DND-41 (cell line): ENCODE measurements around the gene SWI5.

ENCODE experiments used
- ATAC-seq: fragments of 200-7000 bp; cut with Tn5 transposase; 3 replicates; pipeline ENCODE4 v1.9.1; 2021; ENCODE audit warnings: low read depth; ENCODE audit not compliant: insufficient read depth
- DNase-seq: peaks from one replicate; pipeline ENCODE4 v3.0.0-alpha.2; 2020
- H2AFZ ChIP-seq: 2 replicates; pipeline ENCODE4 v1.6.0; 2012; ENCODE audit warnings: low read depth, low read length
- H3K27ac ChIP-seq: 2 replicates; pipeline ENCODE4 v1.5.1; 2012; ENCODE audit warnings: low read length, inconsistent platforms
- H3K27me3 ChIP-seq: fragments of 200-600 bp; sonication (generic); 2 replicates; pipeline ENCODE4 v1.6.0; 2012; ENCODE audit warnings: low read length, mild to moderate bottlenecking, inconsistent platforms; ENCODE audit not compliant: insufficient read depth, poor library complexity
- H3K36me3 ChIP-seq: 2 replicates; pipeline ENCODE4 v1.5.1; 2012; ENCODE audit warnings: low read length, inconsistent platforms; ENCODE audit not compliant: insufficient read depth
- H3K4me1 ChIP-seq: 2 replicates; pipeline ENCODE4 v1.5.1; 2012; ENCODE audit warnings: mild to moderate bottlenecking, low read length; ENCODE audit not compliant: insufficient read depth
- H3K4me2 ChIP-seq: 2 replicates; pipeline ENCODE4 v1.6.0; 2012; ENCODE audit warnings: mild to moderate bottlenecking, moderate library complexity, low read length, inconsistent platforms; ENCODE audit not compliant: insufficient read depth
- H3K4me3 ChIP-seq, 2 experiments: fragments of 200-600 bp in 1 of 2; shearing (Covaris generic) in 1 of 2; 2 replicates each; pipeline ENCODE4 v1.5.1; 2012 to 2016; ENCODE audit warnings: inconsistent platforms in 2 of 2, low read length in 2 of 2, mild to moderate bottlenecking in 2 of 2, low read depth in 1 of 2, moderate library complexity in 1 of 2
- H3K79me2 ChIP-seq: 2 replicates; pipeline ENCODE4 v1.6.0; 2012; ENCODE audit warnings: low read length, inconsistent platforms; ENCODE audit not compliant: insufficient read depth
- H3K9ac ChIP-seq: 2 replicates; pipeline ENCODE4 v1.6.0; 2012; ENCODE audit warnings: low read depth, mild to moderate bottlenecking, inconsistent platforms, low read length, moderate library complexity
- H3K9me3 ChIP-seq: 2 replicates; pipeline ENCODE4 v1.5.1; 2012; ENCODE audit warnings: low read length, moderate library complexity, mild to moderate bottlenecking, inconsistent platforms; ENCODE audit not compliant: insufficient read depth, severe bottlenecking
- H4K20me1 ChIP-seq: 2 replicates; pipeline ENCODE4 v1.6.0; 2012; ENCODE audit warnings: low read length; ENCODE audit not compliant: insufficient read depth
- EZH2 ChIP-seq: IDR thresholded peaks from 3 replicates; pipeline ENCODE4 v1.6.1; 2012; ENCODE audit warnings: borderline replicate concordance, low read depth, mild to moderate bottlenecking, moderate library complexity, low read length, inconsistent platforms; ENCODE audit not compliant: severe bottlenecking
- TF ChIP-seq, protein P1 (sequence below): IDR thresholded peaks from 2 replicates; pipeline ENCODE4 v1.5.1; 2012; ENCODE audit warnings: borderline replicate concordance, low read length, moderate library complexity, mild to moderate bottlenecking; ENCODE audit not compliant: poor library complexity, severe bottlenecking; ENCODE audit errors: extremely low read depth

The SWI5 gene

DNA sequence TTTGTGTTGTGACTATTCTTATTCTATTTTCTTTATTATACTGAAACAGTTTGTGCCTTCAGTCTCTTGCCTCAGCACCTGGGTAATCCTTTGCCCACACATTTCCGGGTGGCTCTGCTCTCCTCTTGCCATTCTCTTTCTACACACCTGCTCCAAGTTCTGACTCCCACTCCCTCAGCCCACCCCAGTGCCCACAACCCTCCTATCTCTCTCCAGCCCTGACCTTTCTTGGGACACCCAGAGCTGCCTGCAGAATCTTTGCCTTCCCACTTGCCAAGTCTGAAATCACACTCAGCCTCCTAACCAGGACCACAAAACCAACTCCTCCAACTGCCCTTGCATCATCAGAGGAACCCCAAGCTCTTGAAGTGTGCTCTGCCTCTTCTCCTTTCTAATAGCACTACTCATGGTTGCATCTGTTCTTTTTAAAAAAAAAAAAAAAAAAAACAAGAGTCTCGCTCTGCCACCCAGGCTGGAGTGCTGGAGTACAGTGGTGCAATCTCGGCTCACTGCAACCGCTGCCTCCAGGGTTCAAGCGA is 4.1 kb downstream of the SWI5 start:
- no peak overlapping the region for H3K4me3 ChIP-seq
- no peaks in the 10 kb centered on the region; the same call in 1 of the 2 replicates for H3K36me3 ChIP-seq
- H3K4me1 ChIP-seq = peaks cover 17% of the 10 kb centered on the region
- no peak overlapping the region for H3K4me2 ChIP-seq
- H3K79me2 ChIP-seq = peaks cover 17% of the 10 kb centered on the region
- no peaks in the 10 kb centered on the region for H3K9me3 ChIP-seq
- TF ChIP-seq, protein P1, sequence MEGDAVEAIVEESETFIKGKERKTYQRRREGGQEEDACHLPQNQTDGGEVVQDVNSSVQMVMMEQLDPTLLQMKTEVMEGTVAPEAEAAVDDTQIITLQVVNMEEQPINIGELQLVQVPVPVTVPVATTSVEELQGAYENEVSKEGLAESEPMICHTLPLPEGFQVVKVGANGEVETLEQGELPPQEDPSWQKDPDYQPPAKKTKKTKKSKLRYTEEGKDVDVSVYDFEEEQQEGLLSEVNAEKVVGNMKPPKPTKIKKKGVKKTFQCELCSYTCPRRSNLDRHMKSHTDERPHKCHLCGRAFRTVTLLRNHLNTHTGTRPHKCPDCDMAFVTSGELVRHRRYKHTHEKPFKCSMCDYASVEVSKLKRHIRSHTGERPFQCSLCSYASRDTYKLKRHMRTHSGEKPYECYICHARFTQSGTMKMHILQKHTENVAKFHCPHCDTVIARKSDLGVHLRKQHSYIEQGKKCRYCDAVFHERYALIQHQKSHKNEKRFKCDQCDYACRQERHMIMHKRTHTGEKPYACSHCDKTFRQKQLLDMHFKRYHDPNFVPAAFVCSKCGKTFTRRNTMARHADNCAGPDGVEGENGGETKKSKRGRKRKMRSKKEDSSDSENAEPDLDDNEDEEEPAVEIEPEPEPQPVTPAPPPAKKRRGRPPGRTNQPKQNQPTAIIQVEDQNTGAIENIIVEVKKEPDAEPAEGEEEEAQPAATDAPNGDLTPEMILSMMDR = no peak
- TF ChIP-seq EZH2 = no peak
- ATAC-seq (no peak), DNase-seq (no peak)
- H3K27ac ChIP-seq = no peak overlapping the region
- no peak overlapping the region for H2AFZ ChIP-seq
- H4K20me1 ChIP-seq = no peaks in the 10 kb centered on the region
- no peak overlapping the region for H3K9ac ChIP-seq
- H3K27me3 ChIP-seq = no peaks in the 10 kb centered on the region

DNA sequence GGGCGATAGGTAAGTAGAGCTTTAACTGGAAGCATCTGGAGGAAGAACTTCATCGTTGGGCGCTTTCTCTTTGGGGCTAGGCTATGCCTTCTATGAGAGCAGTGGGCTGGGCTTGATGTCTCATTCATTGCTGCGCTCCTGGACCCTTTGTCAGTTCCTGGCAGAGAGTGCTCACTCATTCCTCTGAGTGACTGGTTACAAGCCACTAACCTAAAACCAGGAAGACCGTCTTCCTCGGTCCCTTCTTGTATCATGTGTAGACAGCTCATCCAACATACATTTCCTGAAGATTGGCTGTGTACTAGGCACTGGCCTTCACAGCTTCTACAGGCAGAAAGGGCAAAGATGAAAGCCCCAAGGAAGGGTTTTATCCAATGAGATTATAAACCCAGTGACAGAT is 6.4 kb downstream of the SWI5 start:
- ATAC-seq (no peak), DNase-seq (no peak)
- Histone ChIP-seq H3K4me3 (no peak overlapping the region), H3K79me2 (0 out of 2 replicates have a peak, but pooled peaks cover 2% of the 10 kb centered on the region), H3K27me3 (no peaks in the 10 kb centered on the region), H2AFZ (no peak overlapping the region), H3K27ac (no peak overlapping the region), H3K9ac (no peak overlapping the region), H4K20me1 (no peaks in the 10 kb centered on the region), H3K4me1 (peaks cover 4% of the 10 kb centered on the region), H3K4me2 (no peak overlapping the region), H3K9me3 (no peaks in the 10 kb centered on the region), H3K36me3 (peaks cover 9% of the 10 kb centered on the region; the same call in 1 of the 2 replicates)
- TF ChIP-seq, protein P1 = no peak
- TF ChIP-seq EZH2 = no peak

DNA sequence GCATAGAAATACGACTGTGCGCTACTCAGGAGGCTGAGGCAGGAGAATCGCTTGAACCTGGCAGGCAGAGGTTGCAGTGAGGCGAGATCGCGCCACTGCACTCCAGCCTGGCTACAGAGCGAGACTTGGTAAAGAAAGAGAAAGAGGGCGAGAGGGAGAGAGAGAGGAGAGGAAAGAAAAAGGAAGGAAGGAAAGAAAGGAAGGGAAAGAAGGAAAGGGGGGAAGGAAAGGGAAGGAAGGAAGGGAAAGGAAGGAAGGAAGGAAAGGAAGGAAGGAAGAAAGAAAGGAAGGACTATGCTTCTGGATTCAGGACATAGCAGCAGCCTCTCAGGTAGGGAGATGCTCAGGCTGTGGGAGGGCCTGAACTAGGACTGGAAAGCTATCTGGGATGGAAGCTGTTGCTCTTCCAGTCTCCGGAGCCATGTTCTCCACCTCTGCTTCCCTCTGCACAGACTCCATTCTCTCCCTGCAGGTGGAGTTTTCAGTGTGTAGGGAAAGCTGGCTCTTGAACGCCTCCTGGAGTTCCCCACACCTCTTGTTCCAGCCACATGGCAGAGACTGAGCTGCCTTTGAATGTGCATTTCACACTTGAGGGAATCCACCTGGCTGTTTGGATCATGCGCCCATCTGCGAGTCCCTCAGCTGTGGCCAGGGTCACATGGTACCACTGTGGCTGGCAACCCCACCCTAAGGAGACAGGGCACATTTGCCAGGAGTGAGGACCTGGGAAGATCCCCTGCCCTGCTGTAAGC is 9.1 kb downstream of the SWI5 start:
- Histone ChIP-seq H4K20me1 (no peaks in the 10 kb centered on the region), H3K9ac (no peak overlapping the region), H3K36me3 (peaks cover 9% of the 10 kb centered on the region; the same call in 1 of the 2 replicates), H3K9me3 (no peaks in the 10 kb centered on the region), H2AFZ (no peak overlapping the region), H3K4me2 (no peak overlapping the region), H3K79me2 (no peaks in the 10 kb centered on the region), H3K4me1 (no peaks in the 10 kb centered on the region), H3K27me3 (no peaks in the 10 kb centered on the region), H3K4me3 (no peak overlapping the region), H3K27ac (no peak overlapping the region)
- no peak for TF ChIP-seq EZH2
- TF ChIP-seq, protein P1 = no peak
- DNase-seq = no peak
- no peak for ATAC-seq
